Activated T-cell treated with anti-CD3 and anti-CD28 coated beads, Interleukin-2, amount 50 U/mL, for 72 hours (primary cell): ENCODE measurements around the gene KDM3B. TPM values are rescaled to one million over a fixed set of nuclear protein-coding genes. Genes with fewer than 3 reads are reported as not detected.

Experiments used
- ATAC-seq, 2 donors: fragments of 150-1000 bp; cut with Tn5 transposase; replicated peaks in 1 of 2; 2 replicates each; pipeline ENCODE4 v1.10.0; 2021; ENCODE audit warnings: moderate library complexity in 2 of 2, mild to moderate bottlenecking in 1 of 2
- DNase-seq, 2 donors: peaks; one replicate each; pipeline ENCODE4 v3.0.0; 2021 to 2022; ENCODE audit warnings: mixed read lengths in 1 of 2
- H3K27ac Mint-ChIP-seq: one replicate; pipeline ENCODE4 v1.8.0; 2022; ENCODE audit warnings: mild to moderate bottlenecking, moderate library complexity, mixed read lengths
- H3K27me3 Mint-ChIP-seq: one replicate; pipeline ENCODE4 v1.8.0; 2022; ENCODE audit warnings: low read depth, mixed read lengths
- H3K36me3 Mint-ChIP-seq, 2 donors: one replicate each; pipeline ENCODE4 v1.8.0; 2022; ENCODE audit warnings: mixed read lengths in 2 of 2, mild to moderate bottlenecking in 1 of 2; ENCODE audit not compliant: insufficient read depth in 2 of 2
- H3K4me1 Mint-ChIP-seq: one replicate; pipeline ENCODE4 v1.8.0; 2022; ENCODE audit warnings: low read depth, mixed read lengths
- H3K4me3 Mint-ChIP-seq, 2 donors: one replicate each; pipeline ENCODE4 v1.8.0; 2022; ENCODE audit warnings: mild to moderate bottlenecking in 2 of 2, mixed read lengths in 2 of 2, moderate library complexity in 2 of 2
- H3K9me3 Mint-ChIP-seq, 2 donors: one replicate each; pipeline ENCODE4 v1.8.0; 2022; ENCODE audit warnings: mixed read lengths in 2 of 2
- total RNA-seq, 2 donors: library from RNA; stranded (reverse); gene quantifications; one replicate each; pipeline ENCODE4 v1.2.3, GENCODE V29; 2022

The KDM3B gene
- total RNA-seq, 2 donors from 2014 or later = 59.5 to 67.2 TPM

DNA sequence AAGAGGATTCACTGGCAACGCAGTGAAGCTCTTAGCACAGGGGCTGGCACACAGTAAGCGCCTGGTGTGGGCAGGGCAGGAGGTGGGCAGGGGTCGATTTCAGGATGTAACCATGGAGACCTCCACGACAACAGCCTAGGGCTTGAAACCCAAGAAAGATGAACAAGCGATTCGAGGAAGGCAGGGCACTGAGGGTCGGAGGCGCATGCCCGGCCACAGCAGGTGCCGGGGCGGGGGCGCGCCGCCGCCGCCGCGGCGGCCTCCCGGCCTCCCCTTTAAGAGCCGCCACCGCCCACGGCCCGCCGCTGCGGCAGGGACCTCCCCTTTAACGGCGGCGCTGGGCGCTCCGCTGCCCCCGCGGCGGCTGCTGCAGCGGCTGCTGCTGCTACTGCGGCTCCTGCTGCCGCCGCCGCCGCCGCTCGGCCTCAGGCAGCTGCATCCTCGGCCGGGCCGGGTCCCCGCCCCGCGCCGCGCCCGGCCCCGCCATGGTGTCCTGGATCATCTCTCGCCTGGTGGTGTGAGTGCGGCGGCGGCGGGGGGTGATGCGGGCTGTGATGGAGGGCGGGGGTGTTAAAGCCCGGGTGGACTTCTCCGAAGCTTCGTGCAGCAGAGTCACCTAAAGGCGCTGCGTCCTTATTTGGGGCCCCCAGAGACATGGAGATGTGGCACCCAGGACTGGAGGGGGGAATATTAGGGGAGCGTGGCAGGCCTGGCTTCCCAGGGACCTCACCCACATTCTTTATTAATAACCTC lies 86.4 kb downstream of the KDM3B start, which contains the start of gene REEP2:
Gene REEP2, plus strand, starts transcription at position 334 of the 753 bp plus-strand sequence. Its CDS starts 152 bp downstream, at position 486.
- H3K4me3 Mint-ChIP-seq = peak within 1 kb of the TSS; percentile 72 to 77
- peaks cover 7% of the 10 kb centered on the region for H3K4me1 Mint-ChIP-seq
- H3K36me3 Mint-ChIP-seq = peaks cover 3 to 5% of the 10 kb centered on the region in 2 donors
- H3K27ac Mint-ChIP-seq = no peak within 1 kb of the TSS
- no peaks in the 10 kb centered on the region for H3K27me3 Mint-ChIP-seq
- DNase-seq (peak; percentile 82), ATAC-seq (peak; percentile 93)
- no peaks in the 10 kb centered on the region for H3K9me3 Mint-ChIP-seq

DNA sequence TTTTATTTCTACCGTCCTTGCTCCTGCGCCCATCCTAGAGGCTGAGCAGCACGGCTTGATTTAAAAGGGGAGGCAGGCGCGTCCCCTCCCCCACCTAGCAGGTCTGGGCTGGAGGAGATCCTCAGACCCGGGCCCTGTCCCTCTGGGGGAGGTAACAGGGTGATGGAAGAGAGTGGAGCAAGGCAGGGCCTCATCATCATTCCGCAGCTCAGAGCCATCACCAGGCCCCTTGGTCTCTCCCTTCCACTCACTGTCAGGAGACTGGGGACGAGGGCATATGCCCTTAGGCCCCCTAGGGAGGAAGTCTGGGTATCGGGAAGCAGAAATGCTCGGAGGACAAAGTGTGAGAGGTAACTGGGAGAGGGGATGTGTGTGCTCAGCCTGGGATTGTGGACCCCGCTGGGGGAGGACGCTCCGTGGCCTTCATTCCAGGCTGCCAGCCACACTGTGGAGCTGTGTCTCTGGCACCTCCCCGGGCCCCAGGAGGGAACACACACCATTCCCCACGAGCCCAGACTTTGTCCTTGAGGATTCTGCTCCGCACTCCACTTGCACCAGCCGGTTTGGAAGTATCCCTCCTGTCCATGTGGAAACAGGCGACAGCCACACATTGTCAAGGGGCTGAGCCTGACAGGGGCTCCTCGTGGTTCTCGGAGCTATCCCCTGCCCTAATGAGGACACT lies 87.1 kb downstream of the KDM3B start:
- Mint-ChIP-seq H3K27me3 (no peaks in the 10 kb centered on the region), H3K4me1 (peaks cover 7% of the 10 kb centered on the region), H3K4me3 (peak overlapping the region; percentile 72 to 77), H3K9me3 (no peaks in the 10 kb centered on the region), H3K27ac (no peak overlapping the region), H3K36me3 (peaks cover 3 to 4% of the 10 kb centered on the region in 2 donors)
- DNase-seq (no peak), ATAC-seq (no peak)

DNA sequence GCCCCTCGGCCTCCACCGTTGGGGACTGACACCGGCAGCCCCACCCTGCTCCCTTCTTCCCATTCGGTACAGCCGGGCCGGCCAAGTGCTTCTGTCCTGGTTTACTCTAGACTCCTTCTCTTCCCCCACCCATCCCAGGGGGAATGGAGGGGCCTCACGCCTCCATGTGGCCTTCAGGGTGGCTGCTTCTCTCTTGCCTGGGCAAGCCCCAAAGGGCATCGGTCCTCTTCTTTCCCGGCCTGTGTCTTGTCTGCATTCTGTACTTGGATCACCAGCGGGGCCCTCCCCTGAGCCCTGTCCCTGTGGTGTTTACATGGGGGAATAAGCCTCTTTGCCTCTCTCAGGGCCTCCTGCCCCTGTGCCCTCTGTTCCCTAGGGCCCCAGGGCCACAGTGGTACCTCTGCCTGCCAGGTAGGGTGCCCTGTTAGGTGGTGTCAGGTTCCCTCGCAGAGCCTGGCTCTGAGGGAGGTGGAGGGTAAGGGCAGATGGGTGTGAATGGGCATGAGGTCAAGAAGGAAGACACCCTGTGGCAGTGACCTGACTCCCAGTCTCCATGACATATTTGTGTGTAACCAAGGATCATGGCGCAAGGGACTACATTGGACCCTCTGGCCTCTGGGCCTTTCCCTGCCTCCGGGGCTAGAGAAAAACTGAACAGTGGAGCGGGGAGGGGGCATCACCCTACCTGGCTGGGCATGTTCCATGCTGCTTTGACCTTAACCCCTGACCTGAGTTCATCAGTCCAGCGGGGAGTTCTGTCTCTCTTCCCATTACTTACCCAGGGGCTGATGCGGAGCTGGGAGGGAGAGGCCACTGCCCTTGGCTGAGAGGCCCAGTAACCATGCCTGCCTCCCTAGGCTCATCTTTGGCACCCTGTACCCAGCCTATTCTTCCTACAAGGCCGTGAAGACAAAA lies 87.9 kb downstream of the KDM3B start:
- peaks cover 2 to 3% of the 10 kb centered on the region in 2 donors for H3K36me3 Mint-ChIP-seq
- H3K27me3 Mint-ChIP-seq = no peaks in the 10 kb centered on the region
- no peak overlapping the region for H3K27ac Mint-ChIP-seq
- ATAC-seq = no peak
- DNase-seq = no peak
- peaks cover 7% of the 10 kb centered on the region for H3K4me1 Mint-ChIP-seq
- peak overlapping the region; percentile 72 to 77 for H3K4me3 Mint-ChIP-seq
- H3K9me3 Mint-ChIP-seq = no peaks in the 10 kb centered on the region

GRCh38 chr5:138441221-138441620 lies 88.7 kb downstream of the KDM3B start:
- Mint-ChIP-seq H3K4me1 (peaks cover 7% of the 10 kb centered on the region), H3K4me3 (no peak overlapping the region), H3K27me3 (no peaks in the 10 kb centered on the region), H3K27ac (no peak overlapping the region), H3K36me3 (no peaks in the 10 kb centered on the region), H3K9me3 (no peaks in the 10 kb centered on the region)
- no peak for DNase-seq
- no peak for ATAC-seq

GRCh38 chr5:138444078-138444773 lies 91.7 kb downstream of the KDM3B start:
- Mint-ChIP-seq H3K4me3 (no peak overlapping the region), H3K27ac (no peak overlapping the region), H3K9me3 (no peaks in the 10 kb centered on the region), H3K4me1 (peaks cover 5% of the 10 kb centered on the region), H3K27me3 (no peaks in the 10 kb centered on the region), H3K36me3 (no peaks in the 10 kb centered on the region)
- ATAC-seq (no peak), DNase-seq (no peak)

DNA sequence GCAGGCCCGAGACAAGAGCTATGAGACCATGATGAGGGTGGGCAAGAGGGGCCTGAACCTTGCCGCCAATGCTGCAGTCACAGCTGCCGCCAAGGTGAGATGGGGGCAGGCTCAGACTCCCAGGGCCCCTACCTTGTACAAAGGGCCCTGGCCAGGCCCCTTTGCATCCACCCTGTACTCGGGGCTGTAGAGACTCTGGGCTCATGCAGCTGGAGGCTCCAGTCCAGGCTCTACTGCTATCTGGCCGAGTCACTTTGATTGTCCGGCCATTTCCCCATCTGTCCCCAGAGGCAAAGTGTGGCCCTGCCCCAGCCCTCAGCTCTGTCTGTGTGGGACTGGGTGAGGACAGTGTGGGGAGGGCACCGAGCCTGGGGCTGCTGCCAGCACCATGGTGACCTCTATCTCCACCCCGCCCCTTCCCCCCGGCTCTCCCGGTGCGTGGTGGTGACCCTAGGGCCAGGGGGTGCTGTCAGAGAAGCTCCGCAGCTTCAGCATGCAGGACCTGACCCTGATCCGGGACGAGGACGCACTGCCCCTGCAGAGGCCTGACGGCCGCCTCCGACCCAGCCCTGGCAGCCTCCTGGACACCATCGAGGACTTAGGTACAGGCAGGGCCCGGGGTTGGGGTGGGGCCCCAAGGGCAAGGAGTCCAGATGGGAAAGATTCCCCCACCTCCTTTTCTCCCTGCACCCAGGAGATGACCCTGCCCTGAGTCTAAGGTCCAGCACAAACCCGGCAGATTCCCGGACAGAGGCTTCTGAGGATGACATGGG lies 92.5 kb downstream of the KDM3B start:
- H3K9me3 Mint-ChIP-seq = no peaks in the 10 kb centered on the region
- DNase-seq = no peak
- H3K36me3 Mint-ChIP-seq = no peaks in the 10 kb centered on the region
- no peak overlapping the region for H3K4me3 Mint-ChIP-seq
- H3K27me3 Mint-ChIP-seq = no peaks in the 10 kb centered on the region
- H3K4me1 Mint-ChIP-seq = peaks cover 3% of the 10 kb centered on the region
- H3K27ac Mint-ChIP-seq = no peak overlapping the region
- no peak for ATAC-seq

GRCh38 chr5:138445547-138446271 lies 93.2 kb downstream of the KDM3B start:
- Mint-ChIP-seq H3K27me3 (no peaks in the 10 kb centered on the region), H3K36me3 (no peaks in the 10 kb centered on the region), H3K9me3 (no peaks in the 10 kb centered on the region), H3K4me1 (peaks cover 7% of the 10 kb centered on the region), H3K4me3 (no peak overlapping the region), H3K27ac (no peak overlapping the region)
- ATAC-seq = no peak
- DNase-seq = no peak

DNA sequence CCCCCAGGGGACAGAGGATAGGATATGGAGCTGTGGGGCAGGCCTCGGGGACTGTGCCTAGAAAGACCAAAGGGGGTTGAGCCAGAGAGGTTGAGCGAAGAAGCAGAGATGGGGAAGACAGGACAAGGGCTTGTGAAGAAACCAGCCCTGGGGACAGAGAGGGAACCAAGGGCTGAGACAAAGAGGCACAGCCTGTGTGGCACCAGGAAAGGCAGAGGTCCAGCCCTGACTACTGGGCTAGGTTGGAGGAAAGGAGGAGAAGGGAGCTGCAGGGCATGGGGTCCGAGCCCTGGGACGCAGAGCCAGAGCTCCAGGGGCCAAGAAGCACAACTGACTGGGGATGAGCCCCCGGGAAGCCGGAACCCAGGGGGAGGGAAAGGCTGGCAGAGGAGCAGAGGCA lies 95.6 kb downstream of the KDM3B start:
- Mint-ChIP-seq H3K27ac (no peak overlapping the region), H3K4me1 (peaks cover 7% of the 10 kb centered on the region), H3K36me3 (no peaks in the 10 kb centered on the region), H3K27me3 (no peaks in the 10 kb centered on the region), H3K4me3 (no peak overlapping the region), H3K9me3 (no peaks in the 10 kb centered on the region)
- DNase-seq = no peak
- ATAC-seq = no peak

DNA sequence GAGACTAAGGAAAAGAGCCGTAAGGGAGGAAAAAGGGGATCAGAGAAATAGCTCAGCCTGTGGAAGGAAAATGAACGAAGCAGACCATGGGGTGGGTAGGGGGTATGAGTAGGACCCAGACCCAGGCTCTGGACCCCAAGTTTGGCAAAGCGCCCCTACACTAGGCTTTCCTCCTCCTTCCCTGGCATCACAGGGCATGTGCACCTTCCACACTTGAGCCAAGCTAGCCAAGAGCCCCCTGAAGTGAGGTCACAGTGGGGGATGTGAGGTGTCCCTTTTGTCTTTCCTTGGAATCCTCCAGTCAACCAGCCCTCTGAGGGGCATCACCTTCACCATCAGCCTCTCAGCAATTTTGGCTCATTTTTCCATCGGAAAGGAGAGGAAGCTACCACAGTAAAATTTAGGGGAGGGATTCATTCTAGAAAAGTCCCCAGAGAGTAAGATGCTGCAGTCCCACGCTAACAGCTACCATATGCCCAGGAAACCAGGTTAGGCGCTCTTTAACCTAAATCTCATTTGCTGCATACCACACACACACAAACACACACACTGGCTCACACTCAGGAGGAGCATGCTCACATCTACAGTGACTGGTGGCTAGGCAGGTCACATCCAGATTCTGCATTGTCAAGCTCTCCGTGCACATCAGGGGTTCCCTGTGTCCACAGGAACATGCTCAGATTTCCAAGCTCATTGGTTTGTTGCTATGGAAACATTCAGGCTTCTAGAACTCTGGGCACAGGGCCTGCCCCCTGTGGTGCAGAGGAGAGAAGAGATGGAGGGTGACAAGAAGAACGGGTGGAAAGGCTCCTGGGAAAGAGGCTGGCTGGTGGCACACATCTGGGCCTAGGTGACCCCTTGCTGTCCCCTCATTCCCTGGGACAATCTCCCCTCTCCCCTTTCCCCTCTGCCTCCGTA lies 96.3 kb downstream of the KDM3B start:
- no peaks in the 10 kb centered on the region for H3K36me3 Mint-ChIP-seq
- H3K4me1 Mint-ChIP-seq = peaks cover 7% of the 10 kb centered on the region
- DNase-seq = no peak
- no peak overlapping the region for H3K4me3 Mint-ChIP-seq
- no peaks in the 10 kb centered on the region for H3K27me3 Mint-ChIP-seq
- no peaks in the 10 kb centered on the region for H3K9me3 Mint-ChIP-seq
- H3K27ac Mint-ChIP-seq = no peak overlapping the region
- ATAC-seq = no peak

DNA sequence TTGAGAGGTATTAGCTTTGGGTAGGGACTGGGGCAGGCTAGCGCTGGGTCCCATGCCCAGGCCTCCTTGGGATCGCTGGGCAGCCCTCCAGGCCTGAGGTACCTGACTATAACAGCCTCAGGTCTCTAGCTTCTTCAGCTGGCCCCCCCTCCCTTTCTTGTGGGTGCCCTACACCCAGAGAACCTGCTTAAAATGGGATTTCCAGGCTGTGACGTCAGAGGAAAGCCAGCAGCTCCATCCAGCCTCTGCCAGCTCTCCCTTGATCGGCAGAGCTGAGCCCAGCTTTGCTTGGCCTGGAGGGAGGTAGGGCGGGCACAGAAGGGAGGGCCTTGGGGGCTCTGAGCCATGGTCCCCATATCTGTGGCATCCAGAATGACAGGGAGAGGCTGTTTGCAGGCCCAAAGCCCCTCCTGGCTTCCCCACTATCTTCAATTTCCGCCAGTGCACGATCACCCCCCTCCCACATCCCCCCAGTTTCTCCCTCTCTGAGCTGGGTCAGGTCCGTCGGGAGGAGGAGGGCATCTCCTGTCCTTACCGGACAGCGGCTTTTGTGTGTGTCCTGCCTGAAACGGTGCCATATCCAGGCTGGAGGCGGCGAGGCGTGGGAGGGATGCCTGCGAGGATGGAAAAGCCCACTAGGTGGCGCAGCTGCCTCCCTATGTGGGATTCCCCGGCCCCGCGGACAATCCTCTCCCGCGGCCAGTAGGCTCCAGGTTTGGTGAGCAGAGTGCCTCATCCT lies 97.2 kb downstream of the KDM3B start:
- DNase-seq (peak; percentile 88 to 91), ATAC-seq (peak; percentile 89 to 94)
- Mint-ChIP-seq H3K27me3 (no peaks in the 10 kb centered on the region), H3K4me1 (peaks cover 7% of the 10 kb centered on the region), H3K4me3 (peak overlapping the region; percentile 67 to 72), H3K27ac (no peak overlapping the region), H3K36me3 (no peaks in the 10 kb centered on the region), H3K9me3 (no peaks in the 10 kb centered on the region)
